ENCODE data around the gene DPP6. TPM values are rescaled to one million over a fixed set of nuclear protein-coding genes. Genes with fewer than 3 reads are reported as not detected.

Gene DPP6
- total and polyA plus RNA-seq, 2 experiments from 2014 or later, result not detected

GRCh38 chr7:154905615-154906014, 853.4 kb downstream of the DPP6 start:
- H3K9me3 Mint-ChIP-seq, result peaks cover 55% of the 10 kb centered on the region

More at GRCh38 chr7:154905615-154906014, 853.4 kb downstream of the DPP6 start:
- no peaks in the 10 kb centered on the region; the same call in 1 of the 2 replicates for H3K36me3 ChIP-seq (ENCODE audit: insufficient read depth)
- no peaks in the 10 kb centered on the region for H3K4me1 ChIP-seq (ENCODE audit: insufficient read depth)
- no peak for ATAC-seq
- H3K27ac ChIP-seq (ENCODE audit: low read depth), result no peak overlapping the region
- H3K4me2 ChIP-seq, result no peak overlapping the region
- no peak overlapping the region for H3K4me3 ChIP-seq
- H3K9me2 ChIP-seq (ENCODE audit: insufficient read depth), result no peaks in the 10 kb centered on the region
- no peaks in the 10 kb centered on the region for H3K27me3 ChIP-seq (ENCODE audit: insufficient read depth)
- DNase-seq (ENCODE audit: low spot score), result no peak
- no peaks in the 10 kb centered on the region for H3F3A ChIP-seq (replicated peaks; ENCODE audit: low read depth)
- TF ChIP-seq REST (IDR thresholded peaks at IDR 0.05; ENCODE audit: unreplicated experiment) (no peak), POLR2AphosphoS5 (IDR thresholded peaks at IDR 0.05; ENCODE audit: low read depth) (no peak), ZNF462 (CRISPR knock-in tag; IDR thresholded peaks at IDR 0.05) (no peak), EZH2 (IDR thresholded peaks at IDR 0.05; ENCODE audit: low read depth, unreplicated experiment) (no peak), NANOG (IDR thresholded peaks at IDR 0.05; ENCODE audit: borderline replicate concordance) (no peak), CTCF (conservative IDR thresholded peaks at IDR 0.05; ENCODE audit: low read depth in 2 of 2) (no peak), ZNF114 (CRISPR knock-in tag; IDR thresholded peaks at IDR 0.05) (no peak), EZH2phosphoT487 (IDR thresholded peaks at IDR 0.05; ENCODE audit: unreplicated experiment) (no peak), ZNF331 (CRISPR knock-in tag; IDR thresholded peaks at IDR 0.05; ENCODE audit: low read depth) (no peak)
- no peaks in the 10 kb centered on the region for H4K20me1 ChIP-seq (replicated peaks; ENCODE audit: insufficient read depth)
- no peaks in the 10 kb centered on the region for H3K79me2 ChIP-seq (replicated peaks; ENCODE audit: insufficient read depth)
- Mint-ChIP-seq H3K27ac (no peak overlapping the region), H3K27me3 (ENCODE audit: insufficient read depth, low read depth, poor library complexity) (peaks cover 7% of the 10 kb centered on the region), H3K36me3 (ENCODE audit: low read depth) (peaks cover 9% of the 10 kb centered on the region), H3K4me3 (no peak overlapping the region), H3K4me1 (no peaks in the 10 kb centered on the region)
- H2AFZ ChIP-seq, result no peak overlapping the region
